ENCODE data around the gene TMEM72.

Gene TMEM72

GRCh38 chr10:44939691-44940401, 28.7 kb downstream of the TMEM72 start:
- no peak for ATAC-seq
- no peak for TF ChIP-seq SNAI2 (CRISPR knock-in tag; IDR thresholded peaks at IDR 0.05)
- TF ChIP-seq, protein P1, sequence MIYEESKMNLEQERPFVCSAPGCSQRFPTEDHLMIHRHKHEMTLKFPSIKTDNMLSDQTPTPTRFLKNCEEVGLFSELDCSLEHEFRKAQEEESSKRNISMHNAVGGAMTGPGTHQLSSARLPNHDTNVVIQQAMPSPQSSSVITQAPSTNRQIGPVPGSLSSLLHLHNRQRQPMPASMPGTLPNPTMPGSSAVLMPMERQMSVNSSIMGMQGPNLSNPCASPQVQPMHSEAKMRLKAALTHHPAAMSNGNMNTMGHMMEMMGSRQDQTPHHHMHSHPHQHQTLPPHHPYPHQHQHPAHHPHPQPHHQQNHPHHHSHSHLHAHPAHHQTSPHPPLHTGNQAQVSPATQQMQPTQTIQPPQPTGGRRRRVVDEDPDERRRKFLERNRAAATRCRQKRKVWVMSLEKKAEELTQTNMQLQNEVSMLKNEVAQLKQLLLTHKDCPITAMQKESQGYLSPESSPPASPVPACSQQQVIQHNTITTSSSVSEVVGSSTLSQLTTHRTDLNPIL (CRISPR knock-in tag; IDR thresholded peaks at IDR 0.05; ENCODE audit: low read depth), result no peak
- no peak for TF ChIP-seq ZNF565 (CRISPR knock-in tag; conservative IDR thresholded peaks at IDR 0.05; ENCODE audit: low read depth)
- no peak for TF ChIP-seq CSDC2 (CRISPR knock-in tag; IDR thresholded peaks at IDR 0.05)
- TF ChIP-seq ZNF8 (CRISPR knock-in tag; IDR thresholded peaks at IDR 0.05), result no peak
- TF ChIP-seq PPARA (CRISPR knock-in tag; IDR thresholded peaks at IDR 0.05; ENCODE audit: borderline replicate concordance), result no peak
- TF ChIP-seq ZFP30 (CRISPR knock-in tag; IDR thresholded peaks at IDR 0.05), result no peak
- TF ChIP-seq RARB (CRISPR knock-in tag; IDR thresholded peaks at IDR 0.05), result no peak
- TF ChIP-seq, protein P2, sequence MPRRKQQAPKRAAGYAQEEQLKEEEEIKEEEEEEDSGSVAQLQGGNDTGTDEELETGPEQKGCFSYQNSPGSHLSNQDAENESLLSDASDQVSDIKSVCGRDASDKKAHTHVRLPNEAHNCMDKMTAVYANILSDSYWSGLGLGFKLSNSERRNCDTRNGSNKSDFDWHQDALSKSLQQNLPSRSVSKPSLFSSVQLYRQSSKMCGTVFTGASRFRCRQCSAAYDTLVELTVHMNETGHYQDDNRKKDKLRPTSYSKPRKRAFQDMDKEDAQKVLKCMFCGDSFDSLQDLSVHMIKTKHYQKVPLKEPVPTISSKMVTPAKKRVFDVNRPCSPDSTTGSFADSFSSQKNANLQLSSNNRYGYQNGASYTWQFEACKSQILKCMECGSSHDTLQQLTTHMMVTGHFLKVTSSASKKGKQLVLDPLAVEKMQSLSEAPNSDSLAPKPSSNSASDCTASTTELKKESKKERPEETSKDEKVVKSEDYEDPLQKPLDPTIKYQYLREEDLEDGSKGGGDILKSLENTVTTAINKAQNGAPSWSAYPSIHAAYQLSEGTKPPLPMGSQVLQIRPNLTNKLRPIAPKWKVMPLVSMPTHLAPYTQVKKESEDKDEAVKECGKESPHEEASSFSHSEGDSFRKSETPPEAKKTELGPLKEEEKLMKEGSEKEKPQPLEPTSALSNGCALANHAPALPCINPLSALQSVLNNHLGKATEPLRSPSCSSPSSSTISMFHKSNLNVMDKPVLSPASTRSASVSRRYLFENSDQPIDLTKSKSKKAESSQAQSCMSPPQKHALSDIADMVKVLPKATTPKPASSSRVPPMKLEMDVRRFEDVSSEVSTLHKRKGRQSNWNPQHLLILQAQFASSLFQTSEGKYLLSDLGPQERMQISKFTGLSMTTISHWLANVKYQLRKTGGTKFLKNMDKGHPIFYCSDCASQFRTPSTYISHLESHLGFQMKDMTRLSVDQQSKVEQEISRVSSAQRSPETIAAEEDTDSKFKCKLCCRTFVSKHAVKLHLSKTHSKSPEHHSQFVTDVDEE (CRISPR knock-in tag; IDR thresholded peaks at IDR 0.05), result no peak
- no peak for TF ChIP-seq ZNF70 (CRISPR knock-in tag; IDR thresholded peaks at IDR 0.05)
- TF ChIP-seq, protein P3, sequence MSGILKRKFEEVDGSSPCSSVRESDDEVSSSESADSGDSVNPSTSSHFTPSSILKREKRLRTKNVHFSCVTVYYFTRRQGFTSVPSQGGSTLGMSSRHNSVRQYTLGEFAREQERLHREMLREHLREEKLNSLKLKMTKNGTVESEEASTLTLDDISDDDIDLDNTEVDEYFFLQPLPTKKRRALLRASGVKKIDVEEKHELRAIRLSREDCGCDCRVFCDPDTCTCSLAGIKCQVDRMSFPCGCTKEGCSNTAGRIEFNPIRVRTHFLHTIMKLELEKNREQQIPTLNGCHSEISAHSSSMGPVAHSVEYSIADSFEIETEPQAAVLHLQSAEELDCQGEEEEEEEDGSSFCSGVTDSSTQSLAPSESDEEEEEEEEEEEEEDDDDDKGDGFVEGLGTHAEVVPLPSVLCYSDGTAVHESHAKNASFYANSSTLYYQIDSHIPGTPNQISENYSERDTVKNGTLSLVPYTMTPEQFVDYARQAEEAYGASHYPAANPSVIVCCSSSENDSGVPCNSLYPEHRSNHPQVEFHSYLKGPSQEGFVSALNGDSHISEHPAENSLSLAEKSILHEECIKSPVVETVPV (CRISPR knock-in tag; IDR thresholded peaks at IDR 0.05), result no peak
- no peak for TF ChIP-seq ESRRG (CRISPR knock-in tag; IDR thresholded peaks at IDR 0.05)
- no peak for TF ChIP-seq ARNTL (CRISPR knock-in tag; IDR thresholded peaks at IDR 0.05; ENCODE audit: borderline replicate concordance, low read depth)
- TF ChIP-seq, protein P4, sequence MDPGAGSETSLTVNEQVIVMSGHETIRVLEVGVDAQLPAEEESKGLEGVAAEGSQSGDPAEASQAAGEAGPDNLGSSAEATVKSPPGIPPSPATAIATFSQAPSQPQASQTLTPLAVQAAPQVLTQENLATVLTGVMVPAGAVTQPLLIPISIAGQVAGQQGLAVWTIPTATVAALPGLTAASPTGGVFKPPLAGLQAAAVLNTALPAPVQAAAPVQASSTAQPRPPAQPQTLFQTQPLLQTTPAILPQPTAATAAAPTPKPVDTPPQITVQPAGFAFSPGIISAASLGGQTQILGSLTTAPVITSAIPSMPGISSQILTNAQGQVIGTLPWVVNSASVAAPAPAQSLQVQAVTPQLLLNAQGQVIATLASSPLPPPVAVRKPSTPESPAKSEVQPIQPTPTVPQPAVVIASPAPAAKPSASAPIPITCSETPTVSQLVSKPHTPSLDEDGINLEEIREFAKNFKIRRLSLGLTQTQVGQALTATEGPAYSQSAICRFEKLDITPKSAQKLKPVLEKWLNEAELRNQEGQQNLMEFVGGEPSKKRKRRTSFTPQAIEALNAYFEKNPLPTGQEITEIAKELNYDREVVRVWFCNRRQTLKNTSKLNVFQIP (CRISPR knock-in tag; IDR thresholded peaks at IDR 0.05; ENCODE audit: borderline replicate concordance, low read depth), result no peak
- TF ChIP-seq ZC3H10 (CRISPR knock-in tag; IDR thresholded peaks at IDR 0.05), result no peak
- no peak for TF ChIP-seq GLIS3 (CRISPR knock-in tag; IDR thresholded peaks at IDR 0.05)

- no peak for ATAC-seq
Measured at GRCh38 chr10:44944354-44944753, 33.2 kb downstream of the TMEM72 start.

GRCh38 chr10:44946205-44946604, 35.1 kb downstream of the TMEM72 start:
- ATAC-seq, result no peak
- no peak for TF ChIP-seq PATZ1 (CRISPR knock-in tag; IDR thresholded peaks at IDR 0.05; ENCODE audit: borderline replicate concordance)
- no peak for TF ChIP-seq SNAI2 (CRISPR knock-in tag; IDR thresholded peaks at IDR 0.05)
- TF ChIP-seq, protein P2 (CRISPR knock-in tag; IDR thresholded peaks at IDR 0.05), result no peak
- no peak for TF ChIP-seq BACH2 (CRISPR knock-in tag; IDR thresholded peaks at IDR 0.05; ENCODE audit: borderline replicate concordance)
- TF ChIP-seq RARB (CRISPR knock-in tag; IDR thresholded peaks at IDR 0.05), result no peak
- no peak for TF ChIP-seq ZC3H10 (CRISPR knock-in tag; IDR thresholded peaks at IDR 0.05)
- TF ChIP-seq TOX (CRISPR knock-in tag; IDR thresholded peaks at IDR 0.05; ENCODE audit: borderline replicate concordance), result no peak

More at GRCh38 chr10:44944354-44944753, 33.2 kb downstream of the TMEM72 start:
- TF ChIP-seq RARB (CRISPR knock-in tag; IDR thresholded peaks at IDR 0.05), result no peak
- TF ChIP-seq GLIS3 (CRISPR knock-in tag; IDR thresholded peaks at IDR 0.05), result no peak
- TF ChIP-seq ZNF70 (CRISPR knock-in tag; IDR thresholded peaks at IDR 0.05), result no peak
- TF ChIP-seq ZFP30 (CRISPR knock-in tag; IDR thresholded peaks at IDR 0.05), result no peak
- TF ChIP-seq ZFP3 (CRISPR knock-in tag; IDR thresholded peaks at IDR 0.05), result no peak
- TF ChIP-seq OSR1 (CRISPR knock-in tag; IDR thresholded peaks at IDR 0.05), result no peak
- TF ChIP-seq PATZ1 (CRISPR knock-in tag; IDR thresholded peaks at IDR 0.05; ENCODE audit: borderline replicate concordance), result no peak
- TF ChIP-seq SNAI2 (CRISPR knock-in tag; IDR thresholded peaks at IDR 0.05), result no peak

Data from SK-N-SH treated with all-trans-retinoic acid at 6 μM for 48 hours (cell line).